Endothelial cell of umbilical vein (primary cell): ENCODE results near the gene APMAP. TPM values are rescaled to one million over a fixed set of nuclear protein-coding genes. Genes with fewer than 3 reads are reported as not detected.

ENCODE experiments used
- BruUV-seq: library from RNA; stranded (reverse); fragments of 400-500 nt; replicated peaks from 2 replicates; lab custom pipeline; 2021; lab: Mats Ljungman, UMichigan
- CTCF ChIA-PET: fragments of 300-600, 350-600 bp; sonication (Branson Sonifier 250); formaldehyde crosslinking; loops from one replicate; lab custom pipeline; 2021; ENCODE audit warnings: antibody characterized with exemption, inconsistent platforms; lab: Charles Lee
- POLR2A ChIA-PET: fragments of 300-600, 350-600 bp; sonication (Branson Sonifier 250); formaldehyde crosslinking; loops from one replicate; lab custom pipeline; 2021; ENCODE audit warnings: antibody characterized with exemption, inconsistent platforms; lab: Charles Lee
- DNase-seq: peaks from one replicate; pipeline ENCODE4 v3.0.0-alpha.2; 2011; ENCODE audit warnings: low read depth, low spot score
- FAIRE-seq: peaks from 2 replicates; lab custom pipeline; 2011; peaks lifted over from hg19 to GRCh38; lab: Jason Lieb, UNC
- H2AFZ ChIP-seq: 2 replicates; pipeline ENCODE4 v1.6.0; 2012; ENCODE audit warnings: low read depth, low read length, control low read depth, inconsistent platforms
- H3K27ac ChIP-seq: 2 replicates; pipeline ENCODE4 v1.5.1; 2011; ENCODE audit warnings: low read depth, mild to moderate bottlenecking, control low read depth, low read length, moderate library complexity; ENCODE audit not compliant: insufficient read depth
- H3K27me3 ChIP-seq, 2 experiments: 2 replicates each; pipeline versions ENCODE4 v1.6.0 to v1.6.1; 2011; ENCODE audit warnings: low read length in 2 of 2, mixed read lengths in 1 of 2; ENCODE audit not compliant: control insufficient read depth in 2 of 2, insufficient read depth in 2 of 2
- H3K36me3 ChIP-seq, 2 experiments: 2 replicates in 1 of 2; 3 replicates in 1 of 2; pipeline ENCODE4 v1.5.1; 2011; ENCODE audit warnings: low read length in 2 of 2, mild to moderate bottlenecking in 1 of 2, moderate library complexity in 1 of 2; ENCODE audit not compliant: control insufficient read depth in 2 of 2, insufficient read depth in 2 of 2; ENCODE audit errors: extremely low read depth in 1 of 2
- H3K4me1 ChIP-seq: 3 replicates; pipeline ENCODE4 v1.5.1; 2011; ENCODE audit warnings: mild to moderate bottlenecking, low read length; ENCODE audit not compliant: control insufficient read depth, insufficient read depth; ENCODE audit errors: extremely low read depth
- H3K4me2 ChIP-seq: 2 replicates; pipeline ENCODE4 v1.6.1; 2011; ENCODE audit warnings: low read length, control low read depth, mixed read lengths; ENCODE audit not compliant: insufficient read depth
- H3K4me3 ChIP-seq, 3 experiments: fragments of 200-600 bp in 1 of 3; sonication (generic), shearing (Covaris generic) in 1 of 3; replicated peaks in 1 of 3; 2 replicates each; pipeline ENCODE4 v1.5.1; 2011 to 2016; ENCODE audit warnings: control low read depth in 3 of 3, low read length in 3 of 3, mild to moderate bottlenecking in 2 of 3, inconsistent platforms in 1 of 3, low read depth in 1 of 3, moderate library complexity in 1 of 3; ENCODE audit not compliant: insufficient read depth in 1 of 3
- H3K79me2 ChIP-seq: 2 replicates; pipeline ENCODE4 v1.6.0; 2012; ENCODE audit warnings: low read length, inconsistent platforms; ENCODE audit not compliant: control insufficient read depth, insufficient read depth
- H3K9ac ChIP-seq: replicated peaks from 2 replicates; pipeline ENCODE3; 2011; ENCODE audit warnings: low read length, control low read depth; ENCODE audit not compliant: insufficient read depth; ENCODE audit errors: extremely low read depth
- H3K9me1 ChIP-seq: replicated peaks from 3 replicates; pipeline ENCODE4 v1.6.0; 2011; ENCODE audit warnings: mild to moderate bottlenecking, low read length; ENCODE audit not compliant: control insufficient read depth, insufficient read depth; ENCODE audit errors: extremely low read depth
- H3K9me3 ChIP-seq: replicated peaks from 2 replicates; pipeline ENCODE4 v1.5.1; 2012; ENCODE audit warnings: low read length, inconsistent platforms; ENCODE audit not compliant: control insufficient read depth, insufficient read depth
- H4K20me1 ChIP-seq: replicated peaks from 2 replicates; pipeline ENCODE3; 2011; ENCODE audit warnings: mild to moderate bottlenecking, low read length; ENCODE audit not compliant: control insufficient read depth, insufficient read depth; ENCODE audit errors: extremely low read depth
- EZH2 ChIP-seq: IDR thresholded peaks from 2 replicates; pipeline ENCODE4 v1.6.1; 2012; ENCODE audit warnings: borderline replicate concordance, low read depth, mild to moderate bottlenecking, moderate library complexity, low read length, inconsistent platforms; ENCODE audit not compliant: severe bottlenecking
- FOS ChIP-seq: IDR thresholded peaks from 2 replicates; pipeline ENCODE4 v1.6.1; 2011; ENCODE audit warnings: mild to moderate bottlenecking, low read length, moderate library complexity, borderline replicate concordance; ENCODE audit not compliant: insufficient read depth
- GATA2 ChIP-seq: IDR thresholded peaks from 2 replicates; pipeline ENCODE4 v1.7.0; 2011; ENCODE audit warnings: low read depth, mild to moderate bottlenecking, moderate library complexity, mixed read lengths, low read length; ENCODE audit not compliant: insufficient read length, insufficient read depth
- JUN ChIP-seq: IDR thresholded peaks from 2 replicates; pipeline ENCODE4 v1.6.1; 2011; ENCODE audit warnings: borderline replicate concordance, low read depth; ENCODE audit not compliant: insufficient read length, insufficient read depth
- MYC ChIP-seq: IDR thresholded peaks from one replicate; pipeline ENCODE4 v1.6.1; 2011; ENCODE audit warnings: mild to moderate bottlenecking, low read depth, low read length
- POLR2A ChIP-seq: IDR thresholded peaks from 2 replicates; pipeline ENCODE4 v1.6.1; 2012; ENCODE audit warnings: low read depth, mild to moderate bottlenecking, control low read depth, low read length
- POLR2AphosphoS5 ChIP-seq: IDR thresholded peaks from 2 replicates; pipeline ENCODE4 v1.6.1; 2012; ENCODE audit warnings: low read depth, mild to moderate bottlenecking, control low read depth, low read length, moderate library complexity; ENCODE audit not compliant: insufficient read depth
- dilution Hi-C: fragments of 300-500 bp; cut with MboI; formaldehyde crosslinking; loops from one replicate; pipeline ENCODE4 v1.15.0; 2019; ENCODE audit warnings: low sequenced_read_pairs; ENCODE audit not compliant: extremely low pct_ligation_motif_present
- intact Hi-C: fragments of 100-400 bp; cut with micrococcal nuclease; formaldehyde crosslinking; loops from one replicate; pipeline ENCODE4 v1.10.0; 2022
- polyA plus RNA-seq, 4 experiments: library from polyadenylated mRNA; depleted of rRNA in 3 of 4; stranded (reverse) in 3 of 4; unstranded in 1 of 4; fragments of >200 nt; gene quantifications; 2 replicates each; pipeline versions ENCODE4 v1.2.1 to v1.2.3, GENCODE V29; 2011 to 2012; ENCODE audit warnings: missing spikeins in 1 of 4
- total RNA-seq: library from RNA; stranded (reverse); gene quantifications from 2 replicates; pipeline ENCODE4 v1.2.3, GENCODE V29; 2021
- TF ChIP-seq, protein P1 (sequence below): IDR thresholded peaks from 2 replicates; pipeline ENCODE4 v1.6.1; 2011; ENCODE audit not compliant: insufficient read depth, insufficient read length
- TF ChIP-seq, protein P2 (sequence below), 2 donors: IDR thresholded peaks; 1 replicate in 1 of 2; 2 replicates in 1 of 2; pipeline ENCODE4 v1.5.1; 2011; ENCODE audit warnings: low read length in 2 of 2, mild to moderate bottlenecking in 2 of 2, moderate library complexity in 2 of 2, control low read depth in 1 of 2, inconsistent platforms in 1 of 2, low read depth in 1 of 2; ENCODE audit not compliant: insufficient read depth in 1 of 2; ENCODE audit errors: extremely low read depth in 1 of 2

The APMAP gene
- total and polyA plus RNA-seq, 2 donors (not counting 3 experiments of a cell fraction or from before 2014, with no cell fraction given), result 80.7 to 110 TPM

DNA sequence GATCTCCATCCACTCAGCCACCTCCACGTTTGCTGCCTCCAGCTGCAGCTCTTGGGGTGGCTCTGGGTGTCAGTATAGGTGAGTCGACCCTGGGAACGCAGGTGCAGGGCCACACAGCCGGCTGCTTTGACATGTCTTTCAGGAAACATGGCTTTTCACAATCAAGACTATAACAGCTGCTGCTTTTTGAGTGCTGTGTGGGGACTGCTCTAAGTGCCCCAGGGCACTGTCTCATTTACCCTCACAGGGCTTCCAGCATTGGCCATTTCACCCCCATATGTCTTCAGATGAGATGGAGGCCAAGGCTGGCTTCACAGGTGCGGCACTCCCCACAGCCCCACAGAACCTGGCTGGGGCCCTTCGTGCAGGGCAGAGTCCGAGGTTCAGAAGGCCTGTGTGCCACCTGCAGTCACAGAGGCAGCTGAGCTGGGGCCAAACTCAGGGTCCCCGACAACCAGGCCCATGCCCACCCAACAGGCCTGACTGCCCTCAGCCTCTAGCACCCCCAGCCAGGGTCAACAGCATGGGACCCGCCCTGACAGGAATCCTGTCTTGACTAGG is 58.4 kb downstream of the APMAP start:
- BruUV-seq, result no TSS peak
- ChIA-PET POLR2A (no interaction called here), CTCF (no interaction called here)
- intact Hi-C loops, result no loop called here
- no peak overlapping the region for H3K4me2 ChIP-seq
- H3K79me2 ChIP-seq, result no peaks in the 10 kb centered on the region
- no peaks in the 10 kb centered on the region for H3K4me1 ChIP-seq
- no peaks in the 10 kb centered on the region for H3K36me3 ChIP-seq
- no peaks in the 10 kb centered on the region for H3K9me1 ChIP-seq
- no peak for TF ChIP-seq FOS
- no peak for TF ChIP-seq MYC
- TF ChIP-seq, protein P1, sequence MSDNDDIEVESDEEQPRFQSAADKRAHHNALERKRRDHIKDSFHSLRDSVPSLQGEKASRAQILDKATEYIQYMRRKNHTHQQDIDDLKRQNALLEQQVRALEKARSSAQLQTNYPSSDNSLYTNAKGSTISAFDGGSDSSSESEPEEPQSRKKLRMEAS, result no peak
- no peak for TF ChIP-seq JUN
- no peak for TF ChIP-seq GATA2
- TF ChIP-seq POLR2AphosphoS5, result no peak
- TF ChIP-seq, protein P2, sequence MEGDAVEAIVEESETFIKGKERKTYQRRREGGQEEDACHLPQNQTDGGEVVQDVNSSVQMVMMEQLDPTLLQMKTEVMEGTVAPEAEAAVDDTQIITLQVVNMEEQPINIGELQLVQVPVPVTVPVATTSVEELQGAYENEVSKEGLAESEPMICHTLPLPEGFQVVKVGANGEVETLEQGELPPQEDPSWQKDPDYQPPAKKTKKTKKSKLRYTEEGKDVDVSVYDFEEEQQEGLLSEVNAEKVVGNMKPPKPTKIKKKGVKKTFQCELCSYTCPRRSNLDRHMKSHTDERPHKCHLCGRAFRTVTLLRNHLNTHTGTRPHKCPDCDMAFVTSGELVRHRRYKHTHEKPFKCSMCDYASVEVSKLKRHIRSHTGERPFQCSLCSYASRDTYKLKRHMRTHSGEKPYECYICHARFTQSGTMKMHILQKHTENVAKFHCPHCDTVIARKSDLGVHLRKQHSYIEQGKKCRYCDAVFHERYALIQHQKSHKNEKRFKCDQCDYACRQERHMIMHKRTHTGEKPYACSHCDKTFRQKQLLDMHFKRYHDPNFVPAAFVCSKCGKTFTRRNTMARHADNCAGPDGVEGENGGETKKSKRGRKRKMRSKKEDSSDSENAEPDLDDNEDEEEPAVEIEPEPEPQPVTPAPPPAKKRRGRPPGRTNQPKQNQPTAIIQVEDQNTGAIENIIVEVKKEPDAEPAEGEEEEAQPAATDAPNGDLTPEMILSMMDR (IDR thresholded peaks at IDR 0.05; ENCODE audit: extremely low read depth in 1 of 2, insufficient read depth in 1 of 2, low read depth in 1 of 2, low read length in 2 of 2), result no peak
- TF ChIP-seq EZH2, result no peak
- no peak for TF ChIP-seq POLR2A
- no peak overlapping the region for H2AFZ ChIP-seq
- H3K9me3 ChIP-seq, result no peaks in the 10 kb centered on the region
- FAIRE-seq, result no peak
- no peak overlapping the region for H3K27ac ChIP-seq
- H3K9ac ChIP-seq, result no peak overlapping the region
- dilution Hi-C loops, result no loop called here
- H3K4me3 ChIP-seq, result no peak overlapping the region
- DNase-seq, result no peak
- no peaks in the 10 kb centered on the region for H4K20me1 ChIP-seq
- no peaks in the 10 kb centered on the region for H3K27me3 ChIP-seq
